Stimulated activated CD8-positive, alpha-beta memory T cell treated with anti-CD3 and anti-CD28 coated beads, Interleukin-12 subunit alpha, Interleukin-12 subunit beta, amount 100 ng/mL, for 1 hour (primary cell): Measurements from ENCODE around the gene CRMP1.

Experiments used
- DNase-seq: peaks from one replicate; pipeline ENCODE4 v3.0.0-alpha.2; 2020; ENCODE audit warnings: low read depth

Gene CRMP1

GRCh38 chr4:5796976-5797375, 95.9 kb downstream of the CRMP1 start:
- DNase-seq: no peak

- DNase-seq: no peak
Observed at GRCh38 chr4:5795580-5795979, 97.3 kb downstream of the CRMP1 start.

GRCh38 chr4:5793514-5793913, 99.4 kb downstream of the CRMP1 start:
- no peak for DNase-seq

GRCh38 chr4:5791654-5792053, 101.2 kb downstream of the CRMP1 start:
- no peak for DNase-seq

GRCh38 chr4:5790546-5790857, 102.4 kb downstream of the CRMP1 start:
- no peak for DNase-seq

GRCh38 chr4:5789141-5789540, 103.7 kb downstream of the CRMP1 start:
- no peak for DNase-seq

GRCh38 chr4:5788144-5788543, 104.7 kb downstream of the CRMP1 start:
- no peak for DNase-seq

- DNase-seq: no peak
Observed at GRCh38 chr4:5787311-5787710, 105.6 kb downstream of the CRMP1 start.

GRCh38 chr4:5785806-5786680, 106.8 kb downstream of the CRMP1 start:
- DNase-seq: no peak

- DNase-seq: no peak
Observed at GRCh38 chr4:5784960-5785611, 107.8 kb downstream of the CRMP1 start.

GRCh38 chr4:5784021-5784420, 108.9 kb downstream of the CRMP1 start:
- DNase-seq: no peak

- no peak for DNase-seq
Observed at GRCh38 chr4:5783486-5783885, 109.4 kb downstream of the CRMP1 start.

- no peak for DNase-seq
Observed at GRCh38 chr4:5782829-5783476, 109.9 kb downstream of the CRMP1 start.

GRCh38 chr4:5781691-5782090, 111.2 kb downstream of the CRMP1 start:
- DNase-seq: no peak

- DNase-seq: no peak
Observed at GRCh38 chr4:5780831-5781480, 111.9 kb downstream of the CRMP1 start.

- no peak for DNase-seq
Observed at GRCh38 chr4:5776510-5776909, 116.4 kb downstream of the CRMP1 start.

GRCh38 chr4:5774416-5775036, 118.4 kb downstream of the CRMP1 start:
- DNase-seq: no peak

GRCh38 chr4:5773271-5773555, 119.7 kb downstream of the CRMP1 start:
- no peak for DNase-seq

GRCh38 chr4:5772528-5773270, 120.2 kb downstream of the CRMP1 start:
- no peak for DNase-seq
